HG02840 (cell line): Measurements from ENCODE around the gene CHRNB4.
"Not testable (repeated sequence)": the region's sequence is repeated elsewhere in the genome, so short reads cannot be mapped to it uniquely, and the experiment has no call there.

Experiments
- ATAC-seq: cut with Tn5 transposase; IDR thresholded peaks from one replicate; pipeline ENCODE4 v1.9.1; 2021; ENCODE audit warnings: mild to moderate bottlenecking, moderate library complexity, moderate number of reproducible peaks; ENCODE audit not compliant: unreplicated experiment, low FRiP score

The CHRNB4 gene, protein sequence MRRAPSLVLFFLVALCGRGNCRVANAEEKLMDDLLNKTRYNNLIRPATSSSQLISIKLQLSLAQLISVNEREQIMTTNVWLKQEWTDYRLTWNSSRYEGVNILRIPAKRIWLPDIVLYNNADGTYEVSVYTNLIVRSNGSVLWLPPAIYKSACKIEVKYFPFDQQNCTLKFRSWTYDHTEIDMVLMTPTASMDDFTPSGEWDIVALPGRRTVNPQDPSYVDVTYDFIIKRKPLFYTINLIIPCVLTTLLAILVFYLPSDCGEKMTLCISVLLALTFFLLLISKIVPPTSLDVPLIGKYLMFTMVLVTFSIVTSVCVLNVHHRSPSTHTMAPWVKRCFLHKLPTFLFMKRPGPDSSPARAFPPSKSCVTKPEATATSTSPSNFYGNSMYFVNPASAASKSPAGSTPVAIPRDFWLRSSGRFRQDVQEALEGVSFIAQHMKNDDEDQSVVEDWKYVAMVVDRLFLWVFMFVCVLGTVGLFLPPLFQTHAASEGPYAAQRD

GRCh38 chr15:78641102-78641748 lies at the start of gene CHRNB4:
Gene CHRNB4 (minus strand): TSS chr15:78641210. CDS start chr15:78641133, 77 bp downstream.
- no peak for ATAC-seq

DNA sequence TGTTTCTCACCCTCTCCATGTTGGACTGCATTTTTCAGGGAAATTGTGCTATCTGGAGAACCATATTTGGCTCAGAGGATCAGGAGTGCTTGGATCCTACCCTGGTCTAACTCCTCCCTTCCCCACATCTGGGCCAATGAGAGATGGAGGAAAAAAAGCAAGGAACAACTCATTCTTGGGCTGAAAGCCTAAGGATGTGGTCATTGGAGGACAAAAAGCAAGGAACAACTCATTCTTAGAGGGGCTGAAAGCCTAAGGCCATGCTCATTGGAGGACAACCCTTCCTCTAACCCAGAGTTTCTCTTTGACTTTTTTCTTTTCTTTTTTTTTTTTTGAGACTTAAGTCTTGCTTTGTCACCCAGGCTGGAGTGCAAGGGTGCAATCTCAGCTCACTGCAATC lies 48.6 kb upstream of the CHRNB4 start:
- no peak for ATAC-seq

GRCh38 chr15:78685925-78686324 lies 44.9 kb upstream of the CHRNB4 start:
- no peak for ATAC-seq

GRCh38 chr15:78685159-78685921 lies 44.3 kb upstream of the CHRNB4 start:
- ATAC-seq: no peak

DNA sequence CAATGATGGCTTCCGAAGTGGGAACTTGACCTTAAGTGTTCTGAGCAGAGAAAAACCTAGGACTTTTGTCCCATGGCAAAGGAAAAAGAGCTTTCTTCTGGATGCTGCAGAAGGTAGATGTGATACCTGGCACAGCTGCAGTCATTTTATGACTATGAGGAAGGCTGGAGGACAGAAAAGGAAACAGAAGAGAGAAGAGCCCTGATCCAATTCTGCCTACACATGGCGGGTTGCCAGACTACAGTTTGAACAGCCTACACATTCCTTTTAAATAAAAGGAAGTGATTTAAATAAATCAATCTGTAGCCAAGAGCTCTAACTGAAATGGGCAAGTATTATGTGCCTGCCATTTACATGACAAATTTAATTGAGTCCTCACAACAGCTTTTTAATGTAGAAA lies 43.6 kb upstream of the CHRNB4 start:
- no peak for ATAC-seq

DNA sequence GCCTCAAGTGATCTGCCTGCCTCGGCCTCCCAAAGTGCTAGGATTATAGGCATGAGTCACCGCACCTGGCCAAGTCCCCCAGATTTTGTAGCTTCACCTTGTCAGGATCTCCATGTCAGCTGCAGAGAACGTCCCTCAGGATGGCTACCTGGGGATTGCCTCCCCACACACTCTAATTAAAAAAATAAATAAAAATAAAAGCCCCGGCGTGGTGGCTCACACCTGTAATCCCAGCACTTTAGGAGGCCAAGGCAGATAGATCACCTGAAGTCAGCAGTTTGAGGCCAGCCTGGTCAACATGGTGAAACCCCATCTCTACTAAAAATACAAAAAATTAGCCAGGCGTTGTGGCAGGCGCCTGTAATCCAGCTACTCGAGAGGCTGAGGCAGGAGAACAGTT lies 42.6 kb upstream of the CHRNB4 start:
- not testable (repeated sequence) for ATAC-seq

DNA sequence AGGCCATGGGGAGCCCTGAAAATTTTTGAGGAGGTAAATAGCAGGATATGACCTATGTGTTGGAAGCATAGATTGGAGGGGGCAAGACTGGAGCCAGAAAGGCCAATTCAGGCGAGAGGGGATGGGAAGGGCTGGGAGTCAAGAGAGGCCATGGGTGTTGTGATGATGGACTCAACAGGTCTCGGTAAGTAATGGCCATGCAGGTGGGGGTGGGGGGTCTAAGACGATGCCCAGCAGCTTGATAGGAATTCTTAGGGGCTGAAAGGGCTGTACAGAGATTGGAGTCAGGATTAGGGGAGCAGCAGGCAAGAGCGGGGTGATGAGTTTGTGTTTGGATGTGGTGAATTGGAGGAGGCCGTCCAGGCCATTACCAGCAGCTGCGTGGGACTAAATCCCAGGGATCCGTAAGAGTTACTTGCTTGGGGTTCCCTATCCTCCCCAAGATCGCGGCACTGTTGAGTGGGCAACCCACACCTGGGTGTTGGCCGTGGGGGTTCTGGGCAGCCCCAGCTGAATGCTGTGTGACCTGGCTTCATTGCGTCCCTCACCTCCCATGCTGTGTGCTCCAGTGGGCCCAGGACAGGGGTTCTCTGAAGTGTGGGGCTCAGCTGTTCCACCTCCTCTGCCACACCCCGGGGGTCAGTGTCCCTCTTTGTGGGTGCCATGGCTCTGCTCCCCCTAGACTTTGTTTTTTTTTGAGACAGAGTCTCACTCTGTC lies 41.8 kb upstream of the CHRNB4 start:
- ATAC-seq: no peak

DNA sequence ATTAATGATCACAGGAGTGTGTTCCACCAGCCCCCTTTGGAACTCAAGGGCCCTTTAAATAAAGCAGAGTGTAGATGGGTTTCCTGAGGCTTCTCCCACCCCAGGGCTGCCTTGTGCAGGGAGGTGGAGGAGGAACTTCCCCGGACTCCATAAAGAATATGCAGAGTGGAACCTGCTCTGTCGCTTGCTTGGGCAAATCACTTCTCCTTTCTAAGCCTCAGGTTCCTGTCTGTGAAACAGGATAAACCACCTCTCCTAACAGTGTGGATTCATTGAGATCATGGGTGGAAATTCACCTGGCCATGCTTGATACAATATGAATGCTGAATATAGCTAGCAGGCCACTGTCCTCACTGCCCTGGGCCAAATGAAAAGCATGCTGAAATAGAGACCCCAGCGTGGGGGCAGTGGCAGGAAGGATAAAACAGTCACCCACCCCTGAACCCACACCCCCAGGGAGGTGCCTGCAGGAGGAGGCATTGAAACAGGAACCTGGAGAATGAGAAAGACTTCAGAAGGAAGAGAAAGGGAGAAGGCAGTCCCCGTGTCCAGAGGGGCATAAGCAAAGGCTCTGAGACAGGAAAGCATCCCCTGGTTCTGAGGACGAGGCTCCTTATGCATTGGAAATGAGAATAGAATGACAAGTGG lies 41.1 kb upstream of the CHRNB4 start:
- ATAC-seq: no peak

GRCh38 chr15:78681281-78682003 lies 40.4 kb upstream of the CHRNB4 start:
- no peak for ATAC-seq

- ATAC-seq: no peak
These were observed 39.5 kb upstream of the CHRNB4 start for GRCh38 chr15:78680431-78681075.

DNA sequence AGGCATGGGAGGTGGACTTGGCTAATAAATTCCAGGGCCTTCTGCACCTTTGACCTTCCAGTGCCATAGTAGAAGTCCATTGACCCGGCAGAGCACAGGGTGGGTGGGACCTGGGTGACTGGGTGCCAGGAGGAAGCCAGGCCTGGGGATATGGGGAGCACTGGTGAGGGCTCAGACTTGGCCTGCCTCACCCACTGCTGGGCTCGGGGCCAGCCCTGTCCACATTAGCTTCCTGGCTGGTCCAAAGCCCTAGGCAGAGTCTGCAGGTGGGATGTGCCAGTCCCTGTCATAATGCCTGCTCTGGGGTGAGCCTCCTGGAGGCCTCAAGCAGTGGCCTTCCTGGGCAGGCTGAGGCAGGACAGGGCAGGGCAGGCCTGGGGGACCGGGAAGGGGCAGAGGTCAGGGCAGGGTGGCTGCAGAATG lies 38.1 kb upstream of the CHRNB4 start:
- no peak for ATAC-seq

GRCh38 chr15:78676424-78677110 lies 35.6 kb upstream of the CHRNB4 start:
- ATAC-seq: no peak

- no peak for ATAC-seq
These were observed 34.8 kb upstream of the CHRNB4 start for GRCh38 chr15:78675617-78676360.

GRCh38 chr15:78675206-78675605 lies 34.2 kb upstream of the CHRNB4 start:
- no peak for ATAC-seq

- no peak for ATAC-seq
These were observed 33.0 kb upstream of the CHRNB4 start for GRCh38 chr15:78673917-78674444.

DNA sequence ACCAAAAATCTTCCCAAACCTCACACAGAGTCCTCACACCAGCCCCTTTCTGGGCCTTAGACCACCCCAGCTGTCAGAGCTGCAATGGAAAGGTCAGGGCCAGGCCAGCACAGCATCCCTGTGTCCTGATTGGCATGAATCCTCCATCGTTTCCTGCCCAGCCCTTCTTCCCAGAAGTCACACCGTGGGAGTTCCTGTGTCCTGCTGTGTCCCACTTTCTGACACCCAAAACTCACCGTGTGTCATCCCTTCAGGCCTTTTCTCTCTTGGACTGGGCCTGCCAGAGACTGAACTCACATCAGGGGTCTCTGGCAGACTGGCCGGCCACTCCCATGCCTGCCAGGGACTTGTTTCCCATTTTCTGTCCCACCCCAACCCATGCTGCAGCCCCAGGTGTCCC lies 32.5 kb upstream of the CHRNB4 start:
- no peak for ATAC-seq

DNA sequence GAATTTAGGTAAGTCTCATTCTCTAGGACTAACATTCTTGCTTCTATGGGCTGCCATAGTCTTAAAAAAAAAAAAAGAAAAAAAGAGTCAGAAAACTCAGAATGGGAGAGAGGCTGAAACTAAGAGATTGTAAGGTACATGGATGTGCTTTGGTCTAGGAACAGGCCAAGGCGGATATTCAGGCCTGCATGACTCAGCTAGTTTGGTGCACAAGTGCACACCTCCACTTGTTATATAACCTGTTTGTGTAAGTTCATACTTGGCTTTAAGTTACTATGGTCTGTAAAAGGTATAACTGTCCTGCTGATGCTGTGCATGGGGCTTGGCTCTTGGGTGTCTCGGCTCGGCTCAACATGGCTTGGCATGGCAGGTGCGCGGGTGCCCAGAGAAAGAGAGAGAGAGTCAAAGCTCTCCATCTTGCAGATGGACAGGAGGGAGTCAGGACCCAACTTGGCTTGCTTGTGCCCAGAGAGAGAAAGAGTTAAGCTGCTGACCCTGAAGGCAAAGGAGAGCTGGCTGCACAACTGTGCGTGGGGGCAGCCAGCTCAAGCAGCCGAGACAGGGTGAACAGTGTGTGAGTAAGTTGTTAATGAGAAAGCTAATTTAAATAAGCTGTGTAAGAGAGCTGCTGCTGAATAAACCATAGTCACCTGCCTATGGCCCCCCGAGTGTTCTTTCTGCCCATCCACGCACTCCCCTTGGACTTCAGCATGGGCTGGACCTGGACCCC lies 31.4 kb upstream of the CHRNB4 start:
- no peak for ATAC-seq
